ENCODE data around the gene SMYD3.

- TF ChIP-seq PRDM4 (tag by site-specific recombination; IDR thresholded peaks at IDR 0.05) (no peak), ZNF677 (tag by site-specific recombination; IDR thresholded peaks at IDR 0.05) (no peak), ZNF629 (tag by site-specific recombination; IDR thresholded peaks at IDR 0.05) (no peak), CTCF (tag by site-specific recombination; IDR thresholded peaks at IDR 0.05) (no peak)
These were observed 619.2 kb downstream of the SMYD3 start for GRCh38 chr1:245887829-245888228.
